Measurements from ENCODE around the gene TELO2.
"Not testable (repeated sequence)": the region's sequence is repeated elsewhere in the genome, so short reads cannot be mapped to it uniquely, and the experiment has no call there.

Gene TELO2

DNA sequence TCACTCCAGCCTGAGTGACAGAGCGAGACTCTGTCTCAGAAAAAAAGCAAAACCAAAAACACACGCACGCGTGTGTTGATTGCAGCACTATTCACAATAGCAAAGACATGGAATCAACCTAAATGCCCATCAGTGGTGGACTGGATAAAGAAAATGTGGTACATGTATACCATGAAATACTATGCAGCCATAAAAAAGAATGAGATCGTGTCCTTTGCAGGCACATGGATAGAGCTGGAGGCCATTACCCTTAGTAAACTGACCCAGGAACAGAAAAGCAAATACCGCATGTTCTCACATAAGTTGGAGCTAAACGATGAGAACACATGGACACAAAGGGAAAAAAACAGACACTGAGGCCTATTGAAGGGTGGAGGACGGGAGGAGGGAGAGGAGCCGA lies 14.2 kb upstream of the TELO2 start:
- DNase-seq: not testable (repeated sequence)

GRCh38 chr16:1481906-1482835 lies 11.0 kb upstream of the TELO2 start:
- no peak for DNase-seq

- DNase-seq: no peak
These were observed 7.2 kb upstream of the TELO2 start for GRCh38 chr16:1485847-1486496.

DNA sequence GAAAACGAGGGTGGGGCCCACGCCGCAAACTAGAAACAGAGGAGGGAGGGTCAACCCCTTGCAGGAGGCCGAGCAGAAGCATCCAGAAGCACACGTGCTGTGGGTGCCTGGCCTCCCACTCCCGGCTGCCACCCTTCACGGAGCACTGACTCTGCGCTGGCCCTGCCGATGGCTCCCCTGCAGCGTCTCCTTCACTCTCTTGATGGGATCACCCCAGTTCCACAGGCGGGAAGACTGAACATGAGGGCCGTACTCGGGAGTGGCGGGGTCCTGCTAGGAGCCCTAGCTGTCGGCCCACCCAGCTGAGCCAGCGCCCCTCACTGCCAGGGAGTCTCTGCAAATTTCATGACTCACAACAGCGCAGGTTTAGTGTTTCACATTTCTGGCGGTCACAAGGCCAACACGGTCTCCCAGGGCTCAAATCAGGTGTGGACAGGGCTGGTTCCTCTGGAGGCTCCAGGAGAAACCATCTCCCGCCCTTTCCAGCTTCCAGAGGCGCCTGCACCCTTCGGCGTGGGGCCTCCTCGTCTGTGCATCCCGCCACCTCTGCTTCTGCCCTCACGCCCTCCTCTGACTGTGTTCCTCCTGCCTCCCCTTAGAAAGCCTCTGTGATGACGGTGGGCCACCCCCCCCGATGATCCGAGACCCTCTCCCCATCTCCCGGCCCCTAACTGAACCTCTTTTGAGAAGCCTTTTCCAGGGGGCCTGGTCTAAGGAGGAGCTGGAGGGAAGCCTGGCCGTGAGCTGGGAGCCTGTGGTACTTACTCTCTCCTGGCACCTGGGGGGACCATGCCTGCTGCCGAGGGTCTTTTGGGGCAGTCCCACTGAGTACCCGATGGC lies 6.4 kb upstream of the TELO2 start:
- no peak for DNase-seq

- DNase-seq: no peak
These were observed 5.6 kb upstream of the TELO2 start for GRCh38 chr16:1487395-1488053.

- DNase-seq: no peak
These were observed 5.0 kb upstream of the TELO2 start for GRCh38 chr16:1488054-1488601.

DNA sequence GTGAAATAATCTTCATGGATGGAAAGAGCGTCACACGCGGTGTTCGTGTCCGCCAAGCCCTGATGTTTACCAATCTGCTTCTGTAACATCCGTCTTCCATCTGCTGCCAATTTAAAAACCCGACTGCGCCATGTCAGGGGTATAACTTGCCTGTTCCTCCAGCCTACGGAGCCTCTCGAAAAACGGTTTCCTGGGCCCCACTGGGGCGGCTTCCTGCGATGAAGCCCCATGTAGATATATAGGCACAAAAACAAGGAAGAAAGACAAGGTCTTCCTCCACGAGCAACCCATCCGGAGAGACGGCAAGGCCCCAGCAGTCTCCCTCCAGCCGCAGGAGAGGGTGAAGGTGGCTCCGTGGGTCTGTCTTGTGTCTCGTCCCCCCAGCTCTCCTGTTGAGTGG lies 4.5 kb upstream of the TELO2 start, which contains the start of gene PTX4:
Gene PTX4, minus strand, starts transcription at position 326 of the 400 bp plus-strand sequence. Its CDS starts 35 bp downstream, at position 291.
- no peak for DNase-seq

DNA sequence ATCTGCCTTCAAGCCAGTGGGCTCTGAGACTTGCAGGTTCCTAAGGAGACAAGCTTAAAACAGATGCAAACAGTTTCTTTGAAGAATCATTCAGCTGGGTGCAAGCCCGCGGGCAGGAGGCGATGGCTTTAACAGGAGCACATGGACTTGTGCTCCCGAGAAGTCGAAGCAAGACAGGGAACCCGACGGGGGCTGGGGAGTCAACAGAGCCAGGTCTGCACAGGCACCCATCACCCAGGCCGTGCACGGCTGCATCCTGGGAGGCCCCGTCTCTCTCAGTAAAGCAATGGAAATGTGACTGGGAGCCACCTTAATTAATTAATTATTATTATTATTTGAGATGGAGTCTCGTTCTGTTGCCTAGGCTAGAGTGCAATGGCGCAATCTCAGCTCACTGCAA lies 4.1 kb upstream of the TELO2 start:
- DNase-seq: no peak

- DNase-seq: no peak
These were observed 1.8 kb upstream of the TELO2 start for GRCh38 chr16:1491327-1491726.

- DNase-seq: no peak
These were observed 858 bp upstream of the TELO2 start for GRCh38 chr16:1492082-1492922.

DNA sequence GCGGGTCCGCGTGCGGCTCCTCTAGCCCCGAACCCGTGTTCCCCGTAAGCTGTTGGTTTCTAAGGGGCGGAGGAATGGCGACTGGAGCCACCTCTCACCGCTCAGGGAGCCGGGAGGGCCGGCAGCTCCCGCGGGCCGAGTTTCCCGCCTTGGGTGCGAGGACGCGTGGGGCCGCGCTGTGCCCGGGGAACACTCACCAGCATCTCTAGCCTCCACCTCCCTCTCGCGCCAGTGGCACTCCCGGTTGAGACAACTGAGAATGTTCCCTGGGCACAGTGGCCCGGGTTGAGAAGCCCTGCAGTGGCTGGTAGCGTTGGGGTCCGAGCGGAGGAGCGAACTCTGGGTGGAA lies 560 bp downstream of the TELO2 start:
- no peak for DNase-seq

DNA sequence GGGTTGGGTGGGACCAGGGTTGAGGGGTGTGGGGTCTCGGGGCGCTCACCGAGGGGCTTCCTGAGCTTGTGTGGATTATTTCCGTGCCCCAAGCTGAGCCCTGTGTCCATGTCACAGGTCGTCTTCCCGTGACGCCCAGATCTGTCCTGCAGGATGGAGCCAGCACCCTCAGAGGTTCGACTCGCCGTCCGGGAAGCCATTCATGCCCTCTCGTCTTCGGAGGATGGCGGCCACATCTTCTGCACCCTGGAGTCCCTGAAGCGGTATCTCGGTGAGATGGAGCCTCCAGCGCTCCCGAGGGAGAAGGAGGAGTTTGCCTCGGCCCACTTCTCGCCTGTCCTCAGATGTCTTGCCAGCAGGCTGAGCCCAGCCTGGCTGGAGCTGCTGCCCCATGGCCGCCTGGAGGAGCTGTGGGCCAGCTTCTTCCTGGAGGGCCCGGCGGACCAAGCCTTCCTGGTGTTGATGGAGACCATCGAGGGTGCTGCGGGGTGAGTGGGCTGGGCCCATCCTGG lies 1.0 kb downstream of the TELO2 start:
- DNase-seq: peak; percentile 84

DNA sequence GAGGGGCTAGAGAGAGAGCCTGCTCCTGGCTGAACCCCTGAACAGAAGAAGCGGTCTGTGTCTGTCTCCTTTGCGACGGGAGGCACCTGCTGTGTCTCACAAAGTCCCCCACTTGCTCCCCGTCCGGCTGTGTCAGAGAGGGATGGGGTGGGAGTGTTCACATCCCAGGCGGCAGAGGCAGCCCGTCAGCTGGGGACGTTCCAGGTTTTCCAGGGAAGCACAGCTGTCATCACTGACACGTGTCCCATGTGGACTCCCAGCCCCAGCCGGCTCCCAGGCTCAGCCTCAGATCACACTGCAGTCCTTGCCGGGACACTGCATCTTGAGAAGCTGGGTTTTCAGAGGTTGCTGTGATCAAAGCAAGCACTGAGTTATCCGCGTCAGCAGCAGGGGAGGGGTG lies 1.6 kb downstream of the TELO2 start:
- DNase-seq: no peak

DNA sequence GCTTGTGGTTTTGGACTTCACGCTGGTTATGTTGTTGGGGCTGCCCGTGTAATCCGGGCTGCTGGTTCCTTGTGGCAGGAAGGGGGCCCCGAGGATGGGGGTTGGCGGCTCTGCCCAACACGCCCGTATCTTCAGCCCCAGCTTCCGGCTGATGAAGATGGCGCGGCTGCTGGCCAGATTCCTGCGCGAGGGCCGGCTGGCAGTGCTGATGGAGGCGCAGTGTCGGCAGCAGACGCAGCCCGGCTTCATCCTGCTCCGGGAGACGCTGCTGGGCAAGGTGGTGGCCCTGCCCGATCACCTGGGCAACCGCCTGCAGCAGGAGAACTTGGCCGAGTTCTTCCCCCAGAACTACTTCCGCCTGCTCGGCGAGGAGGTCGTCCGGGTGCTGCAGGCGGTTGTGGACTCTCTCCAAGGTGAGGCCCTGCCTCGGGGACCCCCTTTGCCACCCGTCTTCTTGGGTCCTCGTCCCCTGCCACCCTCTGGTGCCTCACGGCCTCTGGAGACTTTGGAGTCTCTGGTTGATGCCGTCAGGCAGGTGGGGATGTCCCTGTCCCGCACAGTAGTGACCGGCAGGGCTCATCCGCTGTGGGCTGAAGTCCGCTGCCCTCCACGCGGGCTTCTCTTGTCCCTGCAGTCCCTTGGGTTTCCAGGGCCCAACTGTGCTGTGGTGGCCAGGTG lies 2.2 kb downstream of the TELO2 start:
- DNase-seq: no peak

DNA sequence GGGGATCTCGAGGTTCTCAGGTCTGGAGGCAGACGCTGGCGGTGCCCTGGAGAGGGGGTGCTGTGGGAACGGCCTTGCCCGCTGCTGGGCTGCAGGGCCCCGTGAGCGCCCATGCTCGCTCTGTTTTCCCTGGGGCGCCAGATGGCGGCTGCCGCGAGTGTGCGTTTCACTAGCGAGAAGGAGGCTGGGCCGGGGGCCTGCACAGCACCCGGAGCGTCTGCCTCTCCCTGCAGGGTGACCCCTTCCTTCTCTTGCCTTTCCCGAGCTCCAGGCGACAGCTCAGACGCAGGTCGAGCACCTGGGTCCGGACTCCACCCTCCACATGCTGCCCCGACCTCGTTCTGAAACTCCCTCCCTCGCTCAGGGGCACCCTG lies 2.7 kb downstream of the TELO2 start:
- no peak for DNase-seq

DNA sequence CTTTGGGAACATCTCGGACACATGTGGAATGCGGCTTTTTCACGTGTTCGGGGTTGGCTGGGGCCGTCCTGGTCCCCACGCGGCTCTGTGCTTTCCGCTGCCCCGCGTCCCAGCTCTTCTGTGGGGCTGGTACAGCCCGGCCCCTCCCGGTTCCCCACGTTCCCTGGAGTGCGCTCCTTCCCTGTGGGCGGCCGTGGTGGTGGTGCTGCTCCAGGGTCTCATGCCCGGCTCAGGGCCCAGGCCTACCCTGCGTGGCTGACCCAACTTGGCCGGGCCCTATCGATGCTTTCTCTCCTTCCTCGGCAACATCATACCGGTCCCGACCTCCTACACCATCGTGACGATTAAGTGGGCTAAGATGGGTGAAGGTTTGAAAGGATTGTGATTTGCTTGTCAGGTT lies 3.3 kb downstream of the TELO2 start:
- DNase-seq: no peak

GRCh38 chr16:1497014-1497598 lies 3.9 kb downstream of the TELO2 start:
- no peak for DNase-seq

- DNase-seq: no peak
These were observed 5.9 kb downstream of the TELO2 start for GRCh38 chr16:1498899-1499676.

GRCh38 chr16:1499756-1500464 lies 6.8 kb downstream of the TELO2 start:
- no peak for DNase-seq

Data from islet precursor cell (in vitro differentiated cells).